Ishikawa (cell line): ENCODE measurements around the gene MYLK.

ENCODE experiments used
- CEBPB ChIP-seq: IDR thresholded peaks from 2 replicates; pipeline ENCODE4 v1.6.1; 2012
- CREB1 ChIP-seq: IDR thresholded peaks from 2 replicates; pipeline ENCODE4 v1.6.1; 2012; ENCODE audit warnings: low read depth
- EP300 ChIP-seq: IDR thresholded peaks from 2 replicates; pipeline ENCODE4 v1.6.1; 2012; ENCODE audit warnings: borderline replicate concordance
- FOXM1 ChIP-seq: IDR thresholded peaks from 2 replicates; pipeline ENCODE4 v1.6.1; 2012; ENCODE audit warnings: low read depth, borderline replicate concordance
- NFIC ChIP-seq: IDR thresholded peaks from 2 replicates; pipeline ENCODE4 v1.6.1; 2012
- RAD21 ChIP-seq: IDR thresholded peaks from 2 replicates; pipeline ENCODE4 v1.6.1; 2012; ENCODE audit warnings: low read depth
- TAF1 ChIP-seq: IDR thresholded peaks from 2 replicates; pipeline ENCODE4 v1.6.1; 2012; ENCODE audit warnings: low read depth, mild to moderate bottlenecking
- TCF12 ChIP-seq: IDR thresholded peaks from 2 replicates; pipeline ENCODE4 v1.6.1; 2012; ENCODE audit warnings: low read depth
- TEAD4 ChIP-seq: IDR thresholded peaks from 2 replicates; pipeline ENCODE4 v1.6.1; 2012
- YY1 ChIP-seq: IDR thresholded peaks from 2 replicates; pipeline ENCODE4 v1.6.1; 2012; ENCODE audit warnings: low read depth
- ZBTB7A ChIP-seq: IDR thresholded peaks from 2 replicates; pipeline ENCODE4 v1.6.1; 2012; ENCODE audit warnings: low read depth
- TF ChIP-seq, protein P1 (sequence below): IDR thresholded peaks from 2 replicates; pipeline ENCODE4 v1.6.1; 2012; ENCODE audit warnings: low read depth, mild to moderate bottlenecking
- TF ChIP-seq, protein P2 (sequence below): IDR thresholded peaks from 2 replicates; pipeline ENCODE4 v1.6.1; 2012
- TF ChIP-seq, protein P3 (sequence below): IDR thresholded peaks from 2 replicates; pipeline ENCODE4 v1.6.1; 2012

DNA sequence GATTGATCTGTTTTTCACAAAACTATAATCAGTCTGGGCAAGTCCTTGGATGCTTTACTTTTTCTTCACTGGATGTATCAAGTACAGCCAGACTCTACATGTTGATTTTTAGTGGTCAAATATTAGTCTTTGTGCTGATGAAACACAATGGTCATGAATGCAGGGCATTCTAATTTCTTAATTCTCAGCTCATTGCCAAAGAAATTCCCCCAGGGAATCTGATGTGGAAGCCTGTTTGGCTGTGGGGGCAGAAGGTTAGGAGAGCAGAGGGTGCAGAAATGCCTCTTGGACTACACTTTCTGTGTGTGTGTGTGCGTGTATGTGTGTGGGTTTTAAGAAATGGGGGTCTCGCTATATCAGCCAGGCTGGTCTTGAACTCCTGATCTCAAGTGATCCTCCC is 250.6 kb downstream of the MYLK start:
- TF ChIP-seq TCF12 (no peak), CREB1 (no peak), EP300 (no peak), RAD21 (no peak), TEAD4 (no peak), FOXM1 (no peak), YY1 (no peak), TAF1 (no peak), CEBPB (no peak), NFIC (no peak), ZBTB7A (no peak)
- TF ChIP-seq, protein P1, sequence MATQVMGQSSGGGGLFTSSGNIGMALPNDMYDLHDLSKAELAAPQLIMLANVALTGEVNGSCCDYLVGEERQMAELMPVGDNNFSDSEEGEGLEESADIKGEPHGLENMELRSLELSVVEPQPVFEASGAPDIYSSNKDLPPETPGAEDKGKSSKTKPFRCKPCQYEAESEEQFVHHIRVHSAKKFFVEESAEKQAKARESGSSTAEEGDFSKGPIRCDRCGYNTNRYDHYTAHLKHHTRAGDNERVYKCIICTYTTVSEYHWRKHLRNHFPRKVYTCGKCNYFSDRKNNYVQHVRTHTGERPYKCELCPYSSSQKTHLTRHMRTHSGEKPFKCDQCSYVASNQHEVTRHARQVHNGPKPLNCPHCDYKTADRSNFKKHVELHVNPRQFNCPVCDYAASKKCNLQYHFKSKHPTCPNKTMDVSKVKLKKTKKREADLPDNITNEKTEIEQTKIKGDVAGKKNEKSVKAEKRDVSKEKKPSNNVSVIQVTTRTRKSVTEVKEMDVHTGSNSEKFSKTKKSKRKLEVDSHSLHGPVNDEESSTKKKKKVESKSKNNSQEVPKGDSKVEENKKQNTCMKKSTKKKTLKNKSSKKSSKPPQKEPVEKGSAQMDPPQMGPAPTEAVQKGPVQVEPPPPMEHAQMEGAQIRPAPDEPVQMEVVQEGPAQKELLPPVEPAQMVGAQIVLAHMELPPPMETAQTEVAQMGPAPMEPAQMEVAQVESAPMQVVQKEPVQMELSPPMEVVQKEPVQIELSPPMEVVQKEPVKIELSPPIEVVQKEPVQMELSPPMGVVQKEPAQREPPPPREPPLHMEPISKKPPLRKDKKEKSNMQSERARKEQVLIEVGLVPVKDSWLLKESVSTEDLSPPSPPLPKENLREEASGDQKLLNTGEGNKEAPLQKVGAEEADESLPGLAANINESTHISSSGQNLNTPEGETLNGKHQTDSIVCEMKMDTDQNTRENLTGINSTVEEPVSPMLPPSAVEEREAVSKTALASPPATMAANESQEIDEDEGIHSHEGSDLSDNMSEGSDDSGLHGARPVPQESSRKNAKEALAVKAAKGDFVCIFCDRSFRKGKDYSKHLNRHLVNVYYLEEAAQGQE = no peak
- TF ChIP-seq, protein P2, sequence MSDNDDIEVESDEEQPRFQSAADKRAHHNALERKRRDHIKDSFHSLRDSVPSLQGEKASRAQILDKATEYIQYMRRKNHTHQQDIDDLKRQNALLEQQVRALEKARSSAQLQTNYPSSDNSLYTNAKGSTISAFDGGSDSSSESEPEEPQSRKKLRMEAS = no peak
- TF ChIP-seq, protein P3, sequence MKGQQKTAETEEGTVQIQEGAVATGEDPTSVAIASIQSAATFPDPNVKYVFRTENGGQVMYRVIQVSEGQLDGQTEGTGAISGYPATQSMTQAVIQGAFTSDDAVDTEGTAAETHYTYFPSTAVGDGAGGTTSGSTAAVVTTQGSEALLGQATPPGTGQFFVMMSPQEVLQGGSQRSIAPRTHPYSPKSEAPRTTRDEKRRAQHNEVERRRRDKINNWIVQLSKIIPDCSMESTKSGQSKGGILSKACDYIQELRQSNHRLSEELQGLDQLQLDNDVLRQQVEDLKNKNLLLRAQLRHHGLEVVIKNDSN = no peak
